GM03348 (cell line): ENCODE measurements around the gene SH2B2.

Experiments used
- DNase-seq: peaks from one replicate; pipeline ENCODE4 v3.0.0; 2012; ENCODE audit warnings: low spot score

Gene SH2B2

DNA sequence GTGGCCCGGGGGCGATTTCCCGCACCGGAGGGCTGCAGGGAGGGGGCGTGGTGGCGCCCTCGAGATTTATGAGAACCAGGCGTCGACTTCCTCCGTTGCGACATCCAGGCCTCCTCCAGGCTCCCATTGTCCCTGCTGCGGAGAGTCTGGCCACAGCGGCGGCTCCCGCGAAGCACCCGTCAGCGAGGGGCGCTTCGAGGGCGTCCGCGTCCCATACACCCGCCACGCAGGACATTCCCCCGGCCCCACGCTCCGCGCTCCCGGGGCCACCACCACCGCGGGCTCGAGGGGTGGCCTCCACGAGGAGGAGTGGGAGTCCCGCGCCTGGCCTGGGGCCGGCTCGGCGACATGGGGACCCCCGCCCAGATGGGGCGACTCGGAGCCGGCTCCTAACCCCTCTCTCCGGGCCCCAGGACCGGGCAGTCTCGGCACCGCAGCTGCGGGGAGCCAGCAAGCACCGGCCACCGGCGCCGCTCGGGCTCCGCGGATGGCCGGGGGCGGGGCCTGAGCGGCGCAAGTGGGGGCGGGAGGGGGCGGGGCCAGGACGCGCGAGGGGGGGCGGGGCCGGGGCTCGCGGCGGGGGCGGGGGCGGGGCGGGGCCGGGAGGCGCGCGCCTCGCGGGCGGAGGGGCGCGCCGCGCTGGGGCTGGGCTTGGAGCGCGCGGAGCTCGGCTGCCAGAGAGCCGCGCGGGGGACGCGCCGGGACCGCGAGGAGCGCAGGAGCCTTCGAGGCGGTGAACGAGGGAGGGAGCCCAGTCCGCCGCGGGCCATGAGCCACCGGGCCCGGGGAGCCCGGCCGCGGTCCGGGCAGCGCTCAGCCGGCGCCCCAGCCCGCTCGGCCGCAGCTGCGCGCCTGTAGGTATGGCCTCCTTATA lies at the start of gene SH2B2:
Gene SH2B2 (plus strand): TSS at position 632 of the 874 bp plus-strand sequence. CDS start 13,683 bp downstream, outside the sequence.
- DNase-seq, result peak; percentile 96

DNA sequence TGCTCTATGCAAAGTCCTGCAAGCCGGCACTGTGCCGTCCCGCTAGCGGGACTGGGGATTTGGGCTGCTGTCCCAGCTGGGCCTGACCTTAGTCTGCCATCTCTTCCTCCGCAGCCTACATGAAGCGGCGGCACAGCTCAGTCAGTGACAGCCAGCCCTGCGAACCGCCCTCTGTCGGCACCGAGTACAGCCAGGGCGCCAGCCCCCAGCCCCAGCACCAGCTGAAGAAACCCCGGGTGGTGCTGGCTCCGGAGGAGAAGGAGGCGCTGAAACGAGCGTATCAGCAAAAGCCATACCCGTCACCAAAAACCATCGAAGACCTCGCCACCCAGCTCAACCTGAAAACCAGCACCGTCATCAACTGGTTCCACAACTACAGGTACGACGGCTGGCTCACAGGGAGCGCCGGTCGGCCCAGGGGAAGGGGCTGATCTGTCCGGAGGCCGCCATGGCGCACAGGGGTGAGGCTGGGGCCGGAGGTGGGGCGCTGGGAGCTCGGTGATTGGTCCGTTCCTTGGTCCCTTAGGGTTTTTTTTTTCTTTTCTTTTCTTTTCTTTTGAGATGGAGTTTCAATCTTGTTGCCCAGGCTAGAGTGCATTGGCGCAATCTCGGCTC lies 47.4 kb upstream of the SH2B2 start:
- no peak for DNase-seq

DNA sequence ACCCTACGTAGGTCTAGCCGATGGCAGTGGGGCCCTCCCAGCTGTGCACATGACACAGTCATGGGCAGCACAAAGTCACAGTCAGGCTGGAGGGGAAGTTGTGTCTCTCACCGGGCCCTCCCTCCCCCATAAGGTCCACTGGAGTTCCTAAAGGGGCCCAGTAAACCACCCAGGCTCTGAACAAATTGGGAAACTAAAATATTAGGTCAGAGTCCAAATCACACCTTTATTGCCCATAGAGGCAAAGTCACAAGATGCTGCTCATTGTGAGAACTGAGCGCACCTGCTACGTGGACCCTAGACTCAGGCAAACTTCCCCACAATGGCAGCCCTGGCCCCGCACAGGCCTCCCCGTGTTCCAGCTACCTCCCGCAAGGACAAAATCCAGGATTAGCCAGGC lies 45.2 kb upstream of the SH2B2 start:
- DNase-seq, result no peak

DNA sequence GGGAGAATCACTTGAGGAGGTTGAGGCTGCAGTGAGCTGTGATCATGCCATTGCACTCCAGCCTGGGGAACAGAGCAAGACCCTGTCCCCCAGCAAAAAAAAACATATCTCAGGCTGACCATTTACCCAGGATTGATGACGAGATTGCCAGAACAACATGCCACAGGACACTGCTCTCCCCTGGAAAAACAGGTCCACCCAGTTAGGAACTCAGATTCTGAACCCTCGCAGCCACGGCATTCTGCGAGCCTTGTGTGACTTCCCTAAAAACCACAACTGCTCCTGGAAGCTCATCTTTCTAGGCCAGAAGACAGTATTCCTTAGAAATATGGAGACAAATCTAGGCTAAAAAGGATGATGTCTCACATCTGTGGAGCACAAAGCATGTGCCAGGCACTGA lies 42.1 kb upstream of the SH2B2 start:
- no peak for DNase-seq

DNA sequence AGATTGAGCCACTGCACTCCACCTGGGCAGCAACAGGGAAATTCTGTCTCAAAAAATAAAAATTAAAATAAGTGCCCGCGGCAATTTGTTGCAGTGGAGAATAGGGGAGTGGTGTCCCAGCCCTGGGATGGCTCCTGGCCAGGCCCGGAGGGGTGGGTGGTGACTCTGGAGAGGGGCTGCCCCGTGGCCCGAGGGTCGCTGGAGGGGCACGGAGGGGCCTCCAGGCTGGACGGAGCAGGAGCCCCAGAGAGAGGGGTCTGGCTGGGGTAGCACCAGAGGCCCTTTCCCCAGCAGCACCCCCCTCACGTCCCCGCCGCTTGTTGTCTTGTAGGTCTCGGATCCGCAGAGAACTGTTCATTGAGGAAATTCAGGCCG lies 38.6 kb upstream of the SH2B2 start:
- DNase-seq, result no peak

DNA sequence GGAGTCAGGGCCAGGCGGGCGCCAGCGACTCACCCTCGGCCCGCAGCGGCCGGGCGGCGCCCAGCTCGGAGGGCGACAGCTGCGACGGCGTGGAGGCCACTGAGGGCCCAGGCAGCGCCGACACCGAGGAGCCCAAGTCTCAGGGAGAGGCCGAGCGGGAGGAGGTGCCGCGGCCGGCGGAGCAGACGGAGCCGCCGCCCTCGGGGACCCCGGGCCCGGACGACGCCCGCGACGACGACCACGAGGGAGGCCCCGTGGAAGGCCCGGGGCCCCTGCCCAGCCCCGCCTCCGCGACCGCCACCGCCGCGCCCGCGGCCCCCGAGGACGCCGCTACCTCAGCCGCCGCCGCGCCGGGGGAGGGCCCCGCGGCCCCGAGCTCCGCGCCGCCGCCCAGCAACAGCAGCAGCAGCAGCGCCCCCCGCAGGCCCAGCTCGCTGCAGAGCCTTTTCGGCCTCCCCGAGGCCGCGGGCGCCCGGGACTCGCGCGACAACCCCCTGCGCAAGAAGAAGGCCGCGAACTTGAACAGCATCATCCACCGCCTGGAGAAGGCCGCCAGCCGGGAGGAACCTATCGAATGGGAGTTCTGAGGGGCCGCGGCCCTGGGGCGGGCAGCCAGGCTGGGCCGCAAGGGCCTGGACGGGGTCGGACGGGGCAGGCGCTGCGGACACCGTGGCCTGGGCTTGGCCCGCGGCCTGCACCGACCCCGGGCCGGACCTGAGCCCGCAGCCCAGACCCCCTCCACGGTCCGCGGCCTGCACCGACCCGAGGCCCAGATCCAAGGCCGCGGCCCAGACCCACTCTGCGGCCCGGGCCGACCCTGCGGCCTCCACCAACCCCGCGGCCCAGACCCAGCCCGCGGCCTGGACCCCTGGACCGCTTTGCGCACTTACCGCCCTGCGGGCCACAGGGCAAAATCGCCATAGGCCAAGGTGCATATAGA lies 37.9 kb upstream of the SH2B2 start:
- DNase-seq, result no peak

DNA sequence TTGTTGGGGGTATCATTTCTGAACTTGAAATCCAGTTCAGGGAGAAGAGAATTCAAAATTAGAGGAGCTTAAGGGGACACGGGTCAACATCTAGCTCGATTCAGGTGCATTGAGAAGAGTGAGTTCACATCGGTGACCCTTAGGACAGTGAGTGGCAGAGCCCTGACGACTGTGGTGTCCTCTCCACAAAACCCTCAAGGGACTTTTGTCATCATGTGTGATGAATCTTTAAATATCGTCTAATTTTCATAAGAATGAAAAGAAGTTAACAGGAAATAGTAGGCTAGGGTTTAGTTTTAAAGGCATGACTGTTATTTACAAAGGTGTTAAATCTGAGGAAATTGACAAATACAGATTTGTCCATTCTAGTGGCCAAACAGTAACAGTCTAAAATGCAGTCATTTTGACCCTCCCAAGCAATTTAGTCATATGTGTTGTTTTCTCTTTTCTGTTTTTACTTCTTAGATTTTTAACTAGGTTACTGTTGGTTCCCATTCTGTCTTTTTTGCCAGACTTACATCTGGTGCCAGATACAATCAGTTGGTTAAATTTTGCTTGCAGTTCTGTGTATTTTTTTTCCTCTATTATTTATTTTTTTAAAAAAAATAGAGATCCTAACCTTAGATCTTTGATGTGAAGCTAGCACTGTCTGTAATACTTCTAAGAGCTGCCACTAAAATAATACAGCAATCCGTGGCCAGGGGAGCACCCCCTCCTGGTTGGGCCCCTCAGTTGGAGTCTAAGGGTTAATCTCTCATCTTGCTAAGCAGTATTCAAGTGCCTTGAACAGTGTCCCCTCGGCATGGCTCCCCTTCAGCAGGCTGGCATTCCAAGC lies 34.9 kb upstream of the SH2B2 start:
- no peak for DNase-seq

DNA sequence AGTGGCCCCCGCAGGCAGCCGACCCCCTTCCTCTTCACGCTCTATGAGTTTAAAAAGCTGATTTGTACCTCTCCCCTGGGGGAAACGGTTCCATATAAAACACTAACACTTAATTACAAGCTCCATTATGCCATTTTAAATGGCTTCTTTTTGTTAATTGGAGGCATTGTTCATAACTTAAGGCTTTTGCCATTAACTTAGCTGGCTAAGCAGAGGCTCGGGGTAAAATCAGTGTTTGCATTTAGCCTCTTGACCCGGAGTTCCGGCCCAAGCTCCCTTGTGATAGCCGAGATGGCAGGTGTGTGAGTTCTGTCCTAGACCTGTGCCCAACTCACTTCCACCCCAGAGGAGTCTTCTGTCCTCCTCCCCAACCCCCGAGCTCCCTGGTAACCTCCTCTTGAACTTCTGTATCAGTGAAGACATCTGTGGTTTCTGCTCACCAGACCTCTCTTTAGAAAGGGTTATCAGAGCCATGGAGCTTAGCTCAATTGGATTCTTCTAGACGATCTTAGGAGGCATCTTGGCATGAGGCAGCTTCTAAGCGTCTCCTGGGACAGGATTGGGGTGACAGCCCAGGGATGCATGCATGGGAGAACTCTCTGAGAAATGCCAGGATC lies 34.2 kb upstream of the SH2B2 start:
- DNase-seq, result no peak

DNA sequence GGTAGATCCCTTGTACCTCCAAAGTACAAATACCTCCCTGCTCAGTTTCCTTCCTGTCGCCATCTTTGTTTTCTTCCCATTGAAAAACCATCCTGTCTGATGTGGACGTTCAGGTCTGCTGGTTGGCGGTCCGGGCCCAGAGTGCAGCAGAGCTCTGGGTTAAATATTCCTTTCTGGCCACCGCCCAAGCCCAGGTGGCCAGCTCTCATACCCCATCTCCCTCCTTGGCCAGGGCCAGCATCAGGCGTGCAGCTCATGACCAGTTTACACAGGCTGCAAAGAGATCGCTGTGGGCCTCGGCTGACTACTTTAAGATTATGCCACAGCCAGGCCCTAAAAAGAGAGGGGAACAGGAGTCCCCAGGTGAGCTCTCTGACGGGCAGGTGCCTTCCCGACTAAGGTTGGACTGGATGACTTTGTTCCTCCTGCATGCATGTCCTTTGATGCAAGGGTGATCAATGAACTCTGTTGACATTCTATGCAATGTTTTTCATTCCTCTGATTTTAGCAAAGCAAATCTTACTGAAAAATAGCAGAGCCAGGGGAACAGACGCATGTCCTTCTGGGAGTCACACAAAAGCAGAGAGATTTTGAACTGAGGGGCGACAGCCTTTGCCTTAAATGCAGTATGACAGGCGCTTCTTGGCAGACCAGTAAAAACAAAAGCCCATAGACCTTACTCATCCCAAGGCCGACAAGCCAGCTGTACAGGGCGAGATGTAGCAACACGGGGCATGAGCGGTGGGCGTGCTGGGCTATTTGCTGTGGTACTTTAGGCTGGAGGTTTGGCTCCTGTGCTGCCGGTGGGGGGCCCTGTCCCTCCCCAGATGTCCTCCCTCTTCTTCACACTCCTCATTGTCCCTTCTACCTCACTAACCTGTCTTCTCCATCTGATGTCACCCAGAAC lies 33.3 kb upstream of the SH2B2 start:
- DNase-seq, result no peak

DNA sequence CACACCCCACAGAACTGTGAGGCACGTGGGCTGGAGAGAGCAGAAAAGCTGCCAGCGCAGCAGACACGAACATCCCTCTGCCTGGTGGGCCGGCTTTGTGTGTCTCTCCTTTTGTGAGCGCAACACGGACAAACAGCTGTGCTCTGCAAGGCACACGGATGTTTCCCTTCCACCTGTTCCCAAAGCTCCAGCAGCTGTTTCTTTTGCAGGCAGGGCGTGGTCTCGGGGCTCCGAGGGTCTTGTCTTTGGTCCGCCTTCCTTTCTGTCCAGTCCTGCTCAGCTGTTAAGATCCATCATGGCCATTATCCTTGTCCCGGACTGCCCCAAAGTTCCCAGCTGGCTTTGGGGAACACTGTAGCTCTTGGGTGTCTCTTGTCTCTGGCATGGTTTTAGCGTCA lies 32.7 kb upstream of the SH2B2 start:
- DNase-seq, result no peak

DNA sequence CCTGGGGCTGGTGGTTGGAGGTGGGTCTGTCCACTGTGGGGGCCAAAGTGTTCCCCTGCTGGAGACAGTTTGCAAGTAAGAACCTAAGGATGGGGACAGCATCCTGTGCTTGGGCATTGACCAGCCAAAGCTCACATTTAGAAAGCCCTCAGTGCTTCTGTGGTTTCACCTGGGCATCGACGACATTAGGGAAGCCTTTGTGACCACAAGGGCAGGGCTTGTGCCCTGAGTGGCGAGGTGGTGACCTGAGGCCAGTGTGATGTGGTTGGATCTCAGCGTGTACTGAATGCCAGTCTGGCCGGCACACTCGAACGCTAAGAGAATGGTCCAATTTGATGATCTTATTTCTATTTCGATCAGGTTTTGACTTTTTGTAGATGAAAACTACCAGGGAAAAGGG lies 32.1 kb upstream of the SH2B2 start:
- no peak for DNase-seq

DNA sequence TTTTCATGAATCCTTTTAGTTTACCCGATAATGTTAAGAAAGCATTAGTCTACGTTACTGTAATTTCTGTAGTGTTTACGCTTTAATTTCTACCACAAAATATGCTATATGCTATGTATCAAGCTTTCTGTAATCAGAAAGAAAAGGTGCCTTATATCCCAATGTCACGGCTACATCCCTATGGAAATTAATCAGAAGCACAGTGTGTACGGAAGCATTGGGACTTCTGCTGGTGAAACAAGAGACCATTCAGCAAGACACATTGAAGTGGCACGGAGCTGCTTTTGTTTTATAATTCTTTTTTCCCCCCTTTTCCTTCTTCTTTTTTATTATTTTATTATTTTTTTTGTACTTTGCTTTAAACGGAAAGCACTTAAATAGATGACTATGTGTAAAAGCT lies 31.2 kb upstream of the SH2B2 start:
- no peak for DNase-seq

DNA sequence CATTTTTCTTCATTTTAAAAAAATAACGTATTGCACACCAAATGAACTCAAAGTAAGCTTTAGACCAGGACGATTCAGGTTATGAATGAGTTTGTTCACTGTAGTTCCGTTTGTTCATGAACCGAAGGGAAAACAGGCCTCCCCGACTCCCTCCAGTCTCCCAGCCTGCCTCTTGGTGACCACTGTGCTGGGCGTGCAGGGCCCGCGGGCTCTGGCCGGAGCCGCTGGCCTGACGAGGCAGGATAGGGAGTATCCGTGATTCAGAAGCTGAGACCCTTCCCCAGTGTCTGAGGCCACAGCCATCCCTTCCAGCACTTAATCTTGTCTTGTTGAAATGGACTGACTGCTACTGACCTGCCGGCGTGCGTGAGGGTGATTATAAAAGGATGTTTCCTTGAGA lies 30.8 kb upstream of the SH2B2 start:
- no peak for DNase-seq

DNA sequence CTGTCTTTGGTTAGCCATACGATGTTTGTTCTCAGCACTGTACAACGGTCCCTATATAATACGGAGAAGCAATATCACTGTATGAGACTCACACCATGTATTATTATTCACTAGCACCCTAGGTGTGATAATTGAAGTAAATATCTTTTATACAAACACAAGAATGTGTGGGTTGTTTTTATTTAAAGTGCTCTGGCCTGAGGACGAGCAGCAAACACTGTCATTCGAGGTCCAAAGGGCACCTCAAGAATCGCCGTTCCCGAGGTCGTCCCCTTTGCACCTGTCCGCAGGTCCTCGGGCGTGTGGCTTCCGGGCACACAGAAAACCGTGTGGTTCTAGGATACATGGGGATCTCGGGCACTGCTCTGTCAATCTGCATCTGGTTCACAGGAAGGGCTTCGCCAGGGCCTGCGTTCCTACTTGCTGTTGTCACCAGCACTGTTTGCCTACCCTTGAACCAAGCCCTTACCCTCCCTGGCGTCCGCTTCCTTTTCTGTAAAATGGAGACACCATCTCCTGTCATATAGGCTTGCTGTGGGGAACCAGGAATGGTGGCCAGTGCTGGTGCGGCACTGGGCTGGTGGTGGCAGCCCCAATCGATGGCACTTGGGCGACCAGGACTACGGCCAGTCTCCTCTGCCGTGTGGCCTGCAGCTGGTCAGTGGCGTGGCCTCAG lies 28.5 kb upstream of the SH2B2 start:
- no peak for DNase-seq

DNA sequence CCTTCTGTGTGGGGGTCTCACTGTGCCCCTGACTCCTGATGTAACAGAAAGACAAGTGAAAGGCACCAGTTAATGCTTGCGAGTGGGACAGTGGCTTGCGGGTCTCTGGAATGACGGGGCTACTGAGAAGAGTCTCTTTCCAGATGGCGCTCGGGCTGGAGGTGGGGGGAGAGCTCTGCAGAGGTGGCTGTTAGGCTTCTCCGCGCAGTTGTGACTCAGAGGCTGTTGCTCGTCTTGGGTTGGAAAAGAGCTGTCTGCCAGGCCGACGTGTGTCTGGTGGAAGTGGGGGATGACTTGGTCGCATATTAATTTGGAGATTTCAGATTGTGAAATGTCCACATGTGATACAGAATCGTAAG lies 27.9 kb upstream of the SH2B2 start:
- DNase-seq, result no peak

DNA sequence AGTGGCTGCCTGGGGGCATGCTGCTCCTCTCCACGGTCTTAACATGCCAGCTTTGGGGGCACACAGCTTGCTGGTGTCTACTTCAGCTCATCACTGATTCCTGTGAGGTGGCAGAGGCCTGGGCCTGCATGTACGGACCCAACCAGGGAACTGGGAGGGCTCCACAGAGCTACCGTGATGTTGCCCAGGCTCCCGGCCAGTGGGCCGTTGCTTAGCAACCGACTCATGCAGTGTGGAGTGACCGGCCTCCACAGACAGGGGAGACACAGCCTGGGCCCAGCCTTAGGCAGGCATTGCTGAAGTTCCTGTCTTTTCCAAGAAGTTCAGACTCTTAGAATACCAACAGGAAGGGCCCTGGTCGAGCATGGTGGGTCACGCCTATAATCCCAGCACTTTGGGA lies 25.8 kb upstream of the SH2B2 start:
- DNase-seq, result no peak

DNA sequence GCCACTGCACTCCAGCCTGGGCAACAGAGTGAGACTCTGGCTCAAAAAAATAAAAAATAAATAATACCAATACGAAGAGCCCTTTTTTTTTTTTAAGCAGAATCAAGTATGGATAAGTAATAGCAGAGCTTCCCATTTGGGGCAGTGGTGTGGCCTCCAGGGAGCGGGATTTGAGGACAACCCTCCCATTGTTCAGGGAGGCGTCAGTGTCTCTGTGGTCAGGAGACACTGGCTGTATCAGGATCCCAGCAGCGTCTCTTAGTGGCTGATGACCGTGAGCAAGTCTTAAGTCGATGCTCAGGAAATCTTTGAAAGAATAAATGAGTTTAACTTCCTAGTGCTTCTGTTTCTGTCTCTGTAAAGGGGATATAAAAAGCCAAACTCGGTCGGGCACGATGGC lies 25.2 kb upstream of the SH2B2 start:
- DNase-seq, result no peak

DNA sequence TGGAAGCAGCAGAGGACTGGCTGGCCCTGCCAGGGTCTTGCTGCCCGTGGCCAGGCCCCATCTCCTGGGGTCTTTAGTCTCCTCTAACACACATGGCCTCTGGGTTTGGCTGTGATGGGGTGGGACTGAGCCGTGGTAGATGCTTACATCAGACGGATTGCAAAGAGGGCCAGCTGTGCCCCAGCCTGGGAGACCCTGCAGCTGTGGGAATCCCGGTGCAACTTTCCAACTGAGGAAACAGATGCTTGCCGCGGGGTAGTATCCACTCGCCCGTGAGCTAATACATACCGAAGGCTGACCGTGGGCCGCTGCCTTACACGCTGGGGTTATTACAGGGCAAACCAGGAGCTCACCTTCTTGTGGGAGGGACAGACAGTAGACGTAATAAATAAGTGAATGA lies 24.1 kb upstream of the SH2B2 start:
- DNase-seq, result no peak

DNA sequence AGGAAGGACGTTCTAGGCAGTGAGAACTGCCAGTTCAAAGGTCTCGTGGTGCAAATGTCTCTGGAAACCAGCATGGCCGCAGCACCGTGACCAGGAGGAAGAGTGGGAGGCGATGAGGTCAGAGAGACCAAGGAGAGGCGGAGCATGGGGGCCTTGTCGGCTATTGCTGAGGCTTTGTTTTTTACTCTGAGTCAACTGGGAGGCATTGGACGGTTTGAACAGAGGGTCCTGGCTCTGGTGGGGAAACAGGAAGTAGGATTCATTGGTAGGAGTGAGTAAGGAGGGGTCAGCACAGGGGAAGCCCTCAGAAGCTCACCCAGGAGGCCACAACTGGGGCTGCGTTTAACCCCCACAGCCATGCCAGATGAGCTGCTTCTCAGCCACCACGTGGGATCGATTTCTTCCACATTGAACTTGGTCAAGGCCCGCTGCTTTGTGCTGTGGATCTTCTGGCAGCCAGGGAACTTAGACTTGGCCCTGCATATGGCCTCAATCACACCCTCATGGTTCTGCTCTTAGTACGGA lies 22.2 kb upstream of the SH2B2 start:
- DNase-seq, result no peak

DNA sequence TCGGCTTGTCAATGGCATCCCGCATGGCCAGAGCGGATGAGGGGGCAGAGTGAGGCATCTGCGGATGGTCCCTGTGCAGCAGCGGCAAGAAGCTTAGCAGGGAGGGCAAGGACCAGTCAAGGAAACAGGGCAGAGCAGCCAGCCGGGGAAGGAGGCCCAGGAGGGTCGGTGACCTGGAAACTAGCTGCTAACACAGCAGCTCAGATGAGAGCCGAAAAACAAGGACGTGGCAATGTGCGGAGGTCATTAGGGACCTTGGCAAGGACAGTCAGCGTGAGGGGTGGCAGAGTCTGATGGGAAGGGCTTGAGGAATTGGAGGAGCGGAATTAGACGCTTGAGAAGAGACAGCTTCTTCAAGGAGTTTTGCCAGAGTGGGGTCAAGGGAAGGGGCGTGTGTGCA lies 20.1 kb upstream of the SH2B2 start:
- no peak for DNase-seq
